Esophagus squamous epithelium (tissue), 4 donors: ENCODE results near the gene TRPV6.

ENCODE experiments used
- CTCF ChIP-seq, 6 experiments: fragments of 450-650 bp in 4 of 6; fragments of 200-600 bp in 2 of 6; sonication (generic) in 2 of 6; IDR thresholded peaks; one replicate each; pipeline ENCODE4 v1.5.1; 2016 to 2019; ENCODE audit warnings: antibody characterized with exemption in 6 of 6, mild to moderate bottlenecking in 4 of 6, moderate library complexity in 4 of 6
- POLR2A ChIP-seq, 4 donors: fragments of 450-650 bp; IDR thresholded peaks; one replicate each; pipeline ENCODE4 v1.6.1; 2017; ENCODE audit warnings: antibody characterized with exemption in 4 of 4, mild to moderate bottlenecking in 4 of 4, moderate library complexity in 3 of 4

GRCh38 chr7:142913051-142913450 is 27.5 kb upstream of the TRPV6 start:
- no peak for TF ChIP-seq CTCF (IDR thresholded peaks at IDR 0.05)
- TF ChIP-seq POLR2A (IDR thresholded peaks at IDR 0.05): no peak
